A549 (cell line): Measurements from ENCODE around the gene ANKS6.

Experiments used
- CTCF ChIP-seq: fragments of >200 bp; sonication (Bioruptor Twin); formaldehyde crosslinking; IDR thresholded peaks from 3 replicates; pipeline ENCODE4 v1.5.1; 2016
- TP53 ChIP-seq: fragments of 250-450 bp; sonication (Bioruptor Pico); IDR thresholded peaks from 2 replicates; pipeline ENCODE4 v1.5.0; 2021; ENCODE audit warnings: mild to moderate bottlenecking, moderate library complexity

- no peak for TF ChIP-seq TP53
- no peak for TF ChIP-seq CTCF
Observed at GRCh38 chr9:98831696-98832095, 35.3 kb upstream of the ANKS6 start.
